Lung (tissue), 12 donors: ENCODE data around the gene OR11L1. TPM values are rescaled to one million over a fixed set of nuclear protein-coding genes. Genes with fewer than 3 reads are reported as not detected.

ENCODE experiments used
- ATAC-seq: fragments of 200-7000 bp; cut with Tn5 transposase; one replicate; pipeline ENCODE4 v1.9.1; 2020; ENCODE audit warnings: moderate number of reproducible peaks; ENCODE audit not compliant: insufficient read depth, low FRiP score
- DNase-seq, 3 donors: peaks; one replicate each; pipeline ENCODE4 v3.0.0-alpha.2; 2013 to 2017
- H3K27ac ChIP-seq, 2 donors: one replicate each; pipeline ENCODE4 v1.5.1; 2013; ENCODE audit warnings: mild to moderate bottlenecking in 2 of 2, moderate library complexity in 2 of 2, control low read depth in 1 of 2, inconsistent platforms in 1 of 2, low read depth in 1 of 2, low read length in 1 of 2
- H3K27me3 ChIP-seq, 3 donors: one replicate each; pipeline ENCODE4 v1.5.1; 2013; ENCODE audit warnings: low read length in 2 of 3; ENCODE audit not compliant: control insufficient read depth in 3 of 3, insufficient read depth in 3 of 3
- H3K36me3 ChIP-seq, 4 donors: one replicate each; pipeline ENCODE4 v1.5.1; 2013; ENCODE audit warnings: low read length in 4 of 4, mild to moderate bottlenecking in 1 of 4, moderate library complexity in 1 of 4; ENCODE audit not compliant: control insufficient read depth in 4 of 4, insufficient read depth in 4 of 4
- H3K4me1 ChIP-seq, 5 donors: one replicate each; pipeline ENCODE4 v1.5.1; 2013; ENCODE audit warnings: low read length in 5 of 5, mild to moderate bottlenecking in 2 of 5, moderate library complexity in 1 of 5; ENCODE audit not compliant: control insufficient read depth in 5 of 5, insufficient read depth in 5 of 5
- H3K4me3 ChIP-seq: one replicate; pipeline ENCODE4 v1.5.1; 2013; ENCODE audit warnings: mild to moderate bottlenecking, control low read depth, moderate library complexity
- H3K9ac ChIP-seq, 2 donors: one replicate each; pipeline ENCODE4 v1.5.1; 2013; ENCODE audit warnings: low read length in 2 of 2, control low read depth in 1 of 2; ENCODE audit not compliant: insufficient read depth in 1 of 2
- H3K9me3 ChIP-seq, 4 donors: one replicate each; pipeline ENCODE4 v1.5.1; 2013; ENCODE audit warnings: low read length in 3 of 4, mild to moderate bottlenecking in 1 of 4, moderate library complexity in 1 of 4; ENCODE audit not compliant: control insufficient read depth in 4 of 4, insufficient read depth in 3 of 4
- WGBS, 2 donors: extraction: QIAGEN DNeasy Blood & Tissue Kit; methylation state at CpG; one replicate each; pipeline ENCODE4 v1.1.7; 2013; 5-methylcytosine and 5-hydroxymethylcytosine counted together
- polyA plus RNA-seq, 2 donors: library from polyadenylated mRNA; stranded (reverse); fragments of 200-250 nt; gene quantifications; one replicate each; pipeline ENCODE4 v1.2.1, GENCODE V29; 2013
- total RNA-seq, 2 donors: library from RNA; depleted of rRNA in 1 of 2; stranded (reverse); fragments of >200 nt in 1 of 2; gene quantifications; one replicate each; pipeline ENCODE4 v1.2.1, GENCODE V29; 2014 to 2021
- TF ChIP-seq, protein P1 (sequence below): IDR thresholded peaks from 2 replicates; pipeline ENCODE4 v1.5.1; 2012; ENCODE audit warnings: mild to moderate bottlenecking; ENCODE audit errors: control extremely low read depth, extremely low read depth
- donor health status: control.
- donor health status: control.
- donor health status: Bipolar disorder and iron deficiency.
- donor health status: healthy.
- donor health status: DM: yes; HTN: yes; CAD: no.

The OR11L1 gene
- total and polyA plus RNA-seq, 4 donors = not detected

GRCh38 chr1:247845011-247845692 is 3.5 kb upstream of the OR11L1 start:
- 75 to 86% methylated on average over 12 of the region's 12 CpGs for WGBS, 2 donors
- no peak for DNase-seq

GRCh38 chr1:247843411-247843810 is 1.7 kb upstream of the OR11L1 start:
- WGBS, 2 donors = 48 to 91% methylated on average over 2 of the region's 2 CpGs
- Histone ChIP-seq H3K36me3 (no peaks in the 10 kb centered on the region), H3K9ac (no peak overlapping the region), H3K27me3 (no peaks in the 10 kb centered on the region), H3K4me1 (no peaks in the 10 kb centered on the region), H3K4me3 (no peak overlapping the region), H3K9me3 (no peaks in the 10 kb centered on the region), H3K27ac (no peak overlapping the region)
- DNase-seq (no peak), ATAC-seq (no peak)
- TF ChIP-seq, protein P1, sequence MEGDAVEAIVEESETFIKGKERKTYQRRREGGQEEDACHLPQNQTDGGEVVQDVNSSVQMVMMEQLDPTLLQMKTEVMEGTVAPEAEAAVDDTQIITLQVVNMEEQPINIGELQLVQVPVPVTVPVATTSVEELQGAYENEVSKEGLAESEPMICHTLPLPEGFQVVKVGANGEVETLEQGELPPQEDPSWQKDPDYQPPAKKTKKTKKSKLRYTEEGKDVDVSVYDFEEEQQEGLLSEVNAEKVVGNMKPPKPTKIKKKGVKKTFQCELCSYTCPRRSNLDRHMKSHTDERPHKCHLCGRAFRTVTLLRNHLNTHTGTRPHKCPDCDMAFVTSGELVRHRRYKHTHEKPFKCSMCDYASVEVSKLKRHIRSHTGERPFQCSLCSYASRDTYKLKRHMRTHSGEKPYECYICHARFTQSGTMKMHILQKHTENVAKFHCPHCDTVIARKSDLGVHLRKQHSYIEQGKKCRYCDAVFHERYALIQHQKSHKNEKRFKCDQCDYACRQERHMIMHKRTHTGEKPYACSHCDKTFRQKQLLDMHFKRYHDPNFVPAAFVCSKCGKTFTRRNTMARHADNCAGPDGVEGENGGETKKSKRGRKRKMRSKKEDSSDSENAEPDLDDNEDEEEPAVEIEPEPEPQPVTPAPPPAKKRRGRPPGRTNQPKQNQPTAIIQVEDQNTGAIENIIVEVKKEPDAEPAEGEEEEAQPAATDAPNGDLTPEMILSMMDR = no peak

More at GRCh38 chr1:247845011-247845692, 3.5 kb upstream of the OR11L1 start:
- no peaks in the 10 kb centered on the region for H3K36me3 ChIP-seq
- no peak overlapping the region for H3K9ac ChIP-seq
- no peaks in the 10 kb centered on the region for H3K27me3 ChIP-seq
- no peak for ATAC-seq
- no peaks in the 10 kb centered on the region for H3K9me3 ChIP-seq
- no peak overlapping the region for H3K27ac ChIP-seq
- H3K4me1 ChIP-seq = no peaks in the 10 kb centered on the region
- TF ChIP-seq, protein P1 = no peak
- no peak overlapping the region for H3K4me3 ChIP-seq

GRCh38 chr1:247840818-247841217 is 878 bp downstream of the OR11L1 start:
- 43 to 90% methylated on average over 2 of the region's 2 CpGs for WGBS, 2 donors
- no peak for ATAC-seq

More at GRCh38 chr1:247840818-247841217, 878 bp downstream of the OR11L1 start:
- no peak overlapping the region for H3K4me3 ChIP-seq
- no peaks in the 10 kb centered on the region for H3K9me3 ChIP-seq
- H3K36me3 ChIP-seq = no peaks in the 10 kb centered on the region
- DNase-seq = no peak
- H3K9ac ChIP-seq = no peak overlapping the region
- no peaks in the 10 kb centered on the region for H3K4me1 ChIP-seq
- no peaks in the 10 kb centered on the region for H3K27me3 ChIP-seq
- TF ChIP-seq, protein P1 = no peak
- no peak overlapping the region for H3K27ac ChIP-seq
